Measurements from ENCODE around the gene PLPP4. TPM values are rescaled to one million over a fixed set of nuclear protein-coding genes. Genes with fewer than 3 reads are reported as not detected.

The PLPP4 gene
- total RNA-seq, 1 experiment from 2014 or later: 10.7 TPM

DNA sequence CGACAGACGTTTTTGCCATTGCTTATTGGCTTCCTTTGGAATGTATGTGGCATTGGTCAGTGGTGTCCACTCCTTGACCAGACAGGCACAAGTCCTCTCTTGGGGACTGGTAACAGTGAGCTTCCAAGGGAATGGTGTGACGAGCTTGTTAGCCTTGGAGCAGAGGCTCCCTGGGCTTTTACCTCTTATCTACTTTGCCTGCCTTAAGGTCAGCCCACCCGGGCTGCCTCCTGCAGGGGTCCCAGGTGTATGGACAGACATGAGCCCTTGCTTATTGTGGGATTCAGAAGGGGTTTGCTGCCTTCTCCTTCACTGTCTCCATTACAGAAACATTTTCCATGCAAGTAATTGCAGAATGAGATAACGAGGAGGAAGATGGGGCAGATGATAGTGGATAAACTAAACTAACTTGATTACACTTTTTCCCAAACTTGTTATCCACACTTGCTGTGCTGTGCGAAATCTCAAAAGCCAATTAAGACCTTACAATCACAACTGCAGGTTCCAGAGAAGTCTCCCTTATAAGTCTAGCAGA lies 29.7 kb downstream of the PLPP4 start:
- ATAC-seq: no peak
- no peaks in the 10 kb centered on the region for H3K27me3 ChIP-seq (ENCODE audit: low read length)
- no peak overlapping the region for H3K27ac ChIP-seq (ENCODE audit: low read length)

DNA sequence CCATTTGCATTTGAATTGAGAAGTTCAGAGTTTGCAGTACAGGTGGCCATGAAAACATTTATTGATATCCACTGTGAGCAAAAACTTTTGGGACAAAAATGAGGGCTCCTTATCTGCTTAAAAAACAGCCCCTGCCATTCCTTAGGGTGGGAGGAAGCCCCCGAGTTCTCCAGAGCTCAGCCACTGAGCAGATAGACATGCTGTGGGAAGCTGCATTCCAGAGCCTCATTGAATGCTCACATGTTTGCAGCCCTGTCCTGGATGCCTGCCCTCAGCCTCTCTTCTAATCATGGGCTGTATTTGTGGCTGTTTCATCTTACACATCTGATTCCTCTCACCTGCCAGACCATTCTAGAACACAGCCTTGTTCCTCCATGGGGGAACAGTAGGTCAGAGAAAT lies 33.3 kb downstream of the PLPP4 start:
- POLR2A ChIA-PET (ENCODE audit: unreplicated experiment): interaction anchor here (0.6 kb wide), 1 partner anchor 20 kb away, joined by 3 read pairs; no protein-coding TSS in a partner anchor
- H3K79me2 ChIP-seq (ENCODE audit: low read length): no peaks in the 10 kb centered on the region

More for the DNA sequence above, 29.7 kb downstream of the PLPP4 start:
- no peaks in the 10 kb centered on the region for H3K36me3 ChIP-seq (ENCODE audit: low read depth, low read length)
- H3K9me3 ChIP-seq (ENCODE audit: low read length): no peaks in the 10 kb centered on the region
- no peak overlapping the region for H3K4me3 ChIP-seq (ENCODE audit: low read length)
- H4K20me1 ChIP-seq (ENCODE audit: low read length): no peaks in the 10 kb centered on the region
- H3K9me2 ChIP-seq (replicated peaks; ENCODE audit: low read length): no peaks in the 10 kb centered on the region
- no peaks in the 10 kb centered on the region for H3K79me2 ChIP-seq (ENCODE audit: low read length)
- no peak overlapping the region for H3K9ac ChIP-seq (ENCODE audit: low read length)
- H3F3A ChIP-seq (ENCODE audit: low read length, unreplicated experiment): no peaks in the 10 kb centered on the region
- H3K4me1 ChIP-seq (ENCODE audit: insufficient read depth, low read length): no peaks in the 10 kb centered on the region
- H3K4me2 ChIP-seq (ENCODE audit: low read length): no peak overlapping the region
- ChIA-PET POLR2A (ENCODE audit: unreplicated experiment) (no interaction called here), CTCF (no interaction called here)
- DNase-seq: no peak
- TF ChIP-seq EZH2phosphoT487 (IDR thresholded peaks at IDR 0.05; ENCODE audit: borderline replicate concordance, low read length) (no peak), CTCF (conservative IDR thresholded peaks at IDR 0.05; ENCODE audit: low read depth, low read length) (no peak), EZH2 (IDR thresholded peaks at IDR 0.05; ENCODE audit: low read length, unreplicated experiment) (no peak)
- intact Hi-C loops (cut with micrococcal nuclease): no loop called here
- no TSS peak for BruUV-seq (replicated peaks)
- H2AFZ ChIP-seq (ENCODE audit: low read length): no peak overlapping the region

More for the DNA sequence above, 33.3 kb downstream of the PLPP4 start:
- Histone ChIP-seq H3K9me3 (ENCODE audit: low read length) (no peaks in the 10 kb centered on the region), H3K9me2 (replicated peaks; ENCODE audit: low read length) (no peaks in the 10 kb centered on the region), H4K20me1 (ENCODE audit: low read length) (no peaks in the 10 kb centered on the region), H3K4me1 (ENCODE audit: insufficient read depth, low read length) (no peaks in the 10 kb centered on the region), H3F3A (ENCODE audit: low read length, unreplicated experiment) (no peaks in the 10 kb centered on the region), H3K27me3 (ENCODE audit: low read length) (no peaks in the 10 kb centered on the region), H3K9ac (ENCODE audit: low read length) (no peak overlapping the region), H3K36me3 (ENCODE audit: low read depth, low read length) (no peaks in the 10 kb centered on the region), H3K4me3 (ENCODE audit: low read length) (no peak overlapping the region), H2AFZ (ENCODE audit: low read length) (no peak overlapping the region), H3K27ac (ENCODE audit: low read length) (no peak overlapping the region), H3K4me2 (ENCODE audit: low read length) (no peak overlapping the region)
- BruUV-seq (replicated peaks): no TSS peak
- DNase-seq: no peak
- intact Hi-C loops (cut with micrococcal nuclease): no loop called here
- no peak for TF ChIP-seq CTCF (conservative IDR thresholded peaks at IDR 0.05; ENCODE audit: low read depth, low read length)
- TF ChIP-seq EZH2 (IDR thresholded peaks at IDR 0.05; ENCODE audit: low read length, unreplicated experiment): no peak
- TF ChIP-seq EZH2phosphoT487 (IDR thresholded peaks at IDR 0.05; ENCODE audit: borderline replicate concordance, low read length): no peak
- CTCF ChIA-PET: no interaction called here
- ATAC-seq: no peak

All from PC-3 (cell line).